AG04450 (cell line): ENCODE results near the gene MICAL3. TPM values are rescaled to one million over a fixed set of nuclear protein-coding genes. Genes with fewer than 3 reads are reported as not detected.

ENCODE experiments used
- CTCF ChIA-PET: fragments of 300-600, 350-600 bp; formaldehyde crosslinking; extraction: SDS; loops from one replicate; lab custom pipeline; 2022; ENCODE audit warnings: antibody characterized with exemption, inconsistent platforms; lab: Charles Lee
- POLR2A ChIA-PET: fragments of 350-600 bp; formaldehyde crosslinking; extraction: SDS; loops from one replicate; lab custom pipeline; 2021; ENCODE audit warnings: antibody characterized with exemption, inconsistent platforms; lab: Yijun Ruan, JAX
- DNase-seq: peaks from one replicate; pipeline ENCODE4 v3.0.0-alpha.2; 2011; ENCODE audit warnings: low read depth, low spot score
- H3K27ac ChIP-seq: one replicate; pipeline ENCODE4 v1.5.1; 2012; ENCODE audit warnings: low read depth, low read length, control low read depth
- H3K27me3 ChIP-seq: one replicate; pipeline ENCODE4 v1.6.0; 2012; ENCODE audit warnings: low read length; ENCODE audit not compliant: control insufficient read depth, insufficient read depth
- H3K4me3 ChIP-seq: 2 replicates; pipeline ENCODE4 v1.5.1; 2011; ENCODE audit warnings: mild to moderate bottlenecking, low read depth, low read length, control low read depth
- H3K9me3 ChIP-seq: 2 replicates; pipeline ENCODE4 v1.5.1; 2012; ENCODE audit warnings: low read length; ENCODE audit not compliant: control insufficient read depth, insufficient read depth
- CTCF ChIP-seq: IDR thresholded peaks from 2 replicates; pipeline ENCODE4 v1.5.1; 2011; ENCODE audit warnings: low read depth, low read length, control low read depth, inconsistent platforms
- polyA plus RNA-seq: library from polyadenylated mRNA; depleted of rRNA; stranded (reverse); fragments of >200 nt; gene quantifications from 2 replicates; pipeline ENCODE4 v1.2.3, GENCODE V29; 2011

The MICAL3 gene
- polyA plus RNA-seq, 1 experiment, result 17.8 TPM

GRCh38 chr22:17964156-17964555 lies 60.2 kb downstream of the MICAL3 start:
- H3K4me3 ChIP-seq, result no peak overlapping the region
- peak overlapping the region; percentile 31 for H3K27ac ChIP-seq
- no peak for TF ChIP-seq CTCF
- H3K9me3 ChIP-seq, result no peaks in the 10 kb centered on the region
- no peak for DNase-seq
- ChIA-PET POLR2A (interaction anchor here (0.9 kb wide), 1 partner anchor 114 kb away, joined by 3 read pairs; the partner anchor contains the start of gene PEX26), CTCF (interaction anchor here (1.4 kb wide), 1 partner anchor 112 kb away, joined by 3 read pairs; no protein-coding TSS in a partner anchor)
- no peaks in the 10 kb centered on the region for H3K27me3 ChIP-seq

GRCh38 chr22:17963015-17963414 lies 61.3 kb downstream of the MICAL3 start:
- Histone ChIP-seq H3K27ac (no peak overlapping the region), H3K4me3 (no peak overlapping the region), H3K27me3 (no peaks in the 10 kb centered on the region), H3K9me3 (no peaks in the 10 kb centered on the region)
- ChIA-PET POLR2A (no interaction called here), CTCF (interaction anchor here (1.1 kb wide), 1 partner anchor 113 kb away, joined by 3 read pairs; no protein-coding TSS in a partner anchor)
- DNase-seq, result no peak
- no peak for TF ChIP-seq CTCF

- no peak overlapping the region for H3K4me3 ChIP-seq
- ChIA-PET CTCF (interaction anchor here (1.1 kb wide), 1 partner anchor 114 kb away, joined by 3 read pairs; no protein-coding TSS in a partner anchor), POLR2A (no interaction called here)
- no peak overlapping the region for H3K27ac ChIP-seq
- TF ChIP-seq CTCF, result no peak
- no peaks in the 10 kb centered on the region for H3K27me3 ChIP-seq
- no peak for DNase-seq
- no peaks in the 10 kb centered on the region for H3K9me3 ChIP-seq
These were observed 62.2 kb downstream of the MICAL3 start for GRCh38 chr22:17962168-17962567.

GRCh38 chr22:17961446-17961729 lies 63.0 kb downstream of the MICAL3 start:
- ChIA-PET POLR2A (no interaction called here), CTCF (no interaction called here)
- DNase-seq, result no peak
- H3K27me3 ChIP-seq, result no peaks in the 10 kb centered on the region
- H3K4me3 ChIP-seq, result no peak overlapping the region
- H3K27ac ChIP-seq, result no peak overlapping the region
- H3K9me3 ChIP-seq, result no peaks in the 10 kb centered on the region
- TF ChIP-seq CTCF, result no peak

- ChIA-PET POLR2A (no interaction called here), CTCF (interaction anchor here (1.3 kb wide), 1 partner anchor 116 kb away, joined by 4 read pairs; no protein-coding TSS in a partner anchor)
- no peak for DNase-seq
- no peak overlapping the region for H3K27ac ChIP-seq
- H3K27me3 ChIP-seq, result no peaks in the 10 kb centered on the region
- H3K4me3 ChIP-seq, result no peak overlapping the region
- no peak for TF ChIP-seq CTCF
- H3K9me3 ChIP-seq, result no peaks in the 10 kb centered on the region
These were observed 63.5 kb downstream of the MICAL3 start for GRCh38 chr22:17960695-17961445.
